GM13977 (cell line): ENCODE measurements around the gene NKRF.

Experiments
- DNase-seq: peaks from one replicate; pipeline ENCODE4 v3.0.0; 2012; ENCODE audit warnings: low spot score
- in situ Hi-C: fragments of 300-500 bp; cut with MboI; formaldehyde crosslinking; loops from one replicate; pipeline ENCODE4 v1.12.0; 2022; ENCODE audit warnings: low sequenced_read_pairs, low pct_unique_long_range_greater_than_20kb, mixed read lengths, inconsistent platforms; ENCODE audit not compliant: unreplicated experiment
- TF ChIP-seq, protein P1 (sequence below): IDR thresholded peaks from 2 replicates; pipeline ENCODE4 v1.5.1; 2012; ENCODE audit warnings: mild to moderate bottlenecking, control low read depth; ENCODE audit not compliant: insufficient read depth; ENCODE audit errors: extremely low read depth, missing control alignments

NKRF gene

DNA sequence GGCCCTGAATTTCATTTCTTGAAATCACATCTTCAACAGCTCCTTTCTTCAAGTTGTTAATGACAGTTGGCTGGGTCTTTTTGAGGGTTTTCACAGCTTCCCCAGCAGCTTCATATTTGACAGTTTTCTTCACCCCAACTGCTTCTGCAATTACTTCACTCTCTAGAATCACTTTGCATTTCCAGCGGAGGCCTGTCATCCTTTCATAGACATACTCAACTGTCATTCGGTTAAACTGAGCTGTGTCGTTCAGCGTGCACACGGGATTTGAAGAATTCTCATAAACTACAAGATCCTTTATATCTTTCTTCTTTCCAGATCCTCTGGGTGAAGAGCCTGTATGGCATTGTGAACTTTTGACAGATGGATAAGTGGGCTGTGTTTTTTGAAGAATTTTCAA lies 16.4 kb downstream of the NKRF start:
- TF ChIP-seq, protein P1, sequence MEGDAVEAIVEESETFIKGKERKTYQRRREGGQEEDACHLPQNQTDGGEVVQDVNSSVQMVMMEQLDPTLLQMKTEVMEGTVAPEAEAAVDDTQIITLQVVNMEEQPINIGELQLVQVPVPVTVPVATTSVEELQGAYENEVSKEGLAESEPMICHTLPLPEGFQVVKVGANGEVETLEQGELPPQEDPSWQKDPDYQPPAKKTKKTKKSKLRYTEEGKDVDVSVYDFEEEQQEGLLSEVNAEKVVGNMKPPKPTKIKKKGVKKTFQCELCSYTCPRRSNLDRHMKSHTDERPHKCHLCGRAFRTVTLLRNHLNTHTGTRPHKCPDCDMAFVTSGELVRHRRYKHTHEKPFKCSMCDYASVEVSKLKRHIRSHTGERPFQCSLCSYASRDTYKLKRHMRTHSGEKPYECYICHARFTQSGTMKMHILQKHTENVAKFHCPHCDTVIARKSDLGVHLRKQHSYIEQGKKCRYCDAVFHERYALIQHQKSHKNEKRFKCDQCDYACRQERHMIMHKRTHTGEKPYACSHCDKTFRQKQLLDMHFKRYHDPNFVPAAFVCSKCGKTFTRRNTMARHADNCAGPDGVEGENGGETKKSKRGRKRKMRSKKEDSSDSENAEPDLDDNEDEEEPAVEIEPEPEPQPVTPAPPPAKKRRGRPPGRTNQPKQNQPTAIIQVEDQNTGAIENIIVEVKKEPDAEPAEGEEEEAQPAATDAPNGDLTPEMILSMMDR, result no peak
- DNase-seq, result no peak
- in situ Hi-C loops, result no loop called here

DNA sequence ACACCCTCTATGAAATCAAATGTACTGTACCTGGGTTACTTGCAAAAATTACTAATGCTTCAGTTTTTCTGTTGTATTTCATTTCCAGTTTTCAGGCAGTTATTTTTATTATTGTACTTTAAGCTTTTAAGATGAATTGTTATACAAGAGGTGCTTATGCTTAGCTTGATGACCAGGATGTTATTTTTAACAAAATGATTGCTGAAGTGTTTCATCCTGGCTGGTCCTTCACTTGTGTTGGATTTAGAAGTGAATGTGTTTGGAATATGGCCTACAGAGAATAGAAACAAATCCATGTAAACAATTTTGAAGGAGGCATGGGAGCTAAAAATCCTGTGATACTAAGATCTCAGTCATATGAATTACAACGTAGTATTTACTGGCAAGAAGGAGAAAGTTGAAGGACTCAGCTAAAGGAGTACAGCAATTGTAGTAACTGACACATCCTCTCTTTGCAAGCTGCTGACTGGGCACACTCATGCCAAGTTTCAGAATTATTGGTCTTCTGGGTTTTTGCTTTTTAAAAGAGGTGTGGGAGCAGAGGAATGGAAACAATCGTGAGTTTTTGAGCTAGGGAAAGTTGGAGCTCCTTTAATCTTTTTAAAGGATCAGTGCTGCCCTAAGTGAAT lies 22.7 kb downstream of the NKRF start:
- in situ Hi-C loops, result no loop called here
- DNase-seq, result no peak
- TF ChIP-seq, protein P1, result no peak

DNA sequence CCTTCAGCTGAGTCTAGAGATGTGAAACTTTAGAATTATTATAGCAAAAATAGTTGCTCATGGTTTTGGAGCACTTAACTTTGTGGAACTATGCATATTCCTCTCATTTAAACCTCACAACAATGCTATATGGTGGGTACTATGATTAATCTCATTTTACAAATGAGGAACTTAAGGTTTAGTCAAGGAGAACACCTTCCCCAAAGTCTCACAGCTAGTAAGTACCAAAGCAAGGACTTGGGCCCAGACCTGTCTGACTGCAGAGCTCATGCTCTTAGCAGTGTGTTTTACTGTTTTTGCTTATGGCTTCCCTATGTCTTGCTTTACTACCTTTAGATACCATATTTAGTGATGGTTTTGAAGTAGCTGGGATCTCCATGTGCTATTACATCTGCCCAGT lies 26.8 kb downstream of the NKRF start:
- DNase-seq, result no peak
- TF ChIP-seq, protein P1, result no peak
- in situ Hi-C loops, result no loop called here

DNA sequence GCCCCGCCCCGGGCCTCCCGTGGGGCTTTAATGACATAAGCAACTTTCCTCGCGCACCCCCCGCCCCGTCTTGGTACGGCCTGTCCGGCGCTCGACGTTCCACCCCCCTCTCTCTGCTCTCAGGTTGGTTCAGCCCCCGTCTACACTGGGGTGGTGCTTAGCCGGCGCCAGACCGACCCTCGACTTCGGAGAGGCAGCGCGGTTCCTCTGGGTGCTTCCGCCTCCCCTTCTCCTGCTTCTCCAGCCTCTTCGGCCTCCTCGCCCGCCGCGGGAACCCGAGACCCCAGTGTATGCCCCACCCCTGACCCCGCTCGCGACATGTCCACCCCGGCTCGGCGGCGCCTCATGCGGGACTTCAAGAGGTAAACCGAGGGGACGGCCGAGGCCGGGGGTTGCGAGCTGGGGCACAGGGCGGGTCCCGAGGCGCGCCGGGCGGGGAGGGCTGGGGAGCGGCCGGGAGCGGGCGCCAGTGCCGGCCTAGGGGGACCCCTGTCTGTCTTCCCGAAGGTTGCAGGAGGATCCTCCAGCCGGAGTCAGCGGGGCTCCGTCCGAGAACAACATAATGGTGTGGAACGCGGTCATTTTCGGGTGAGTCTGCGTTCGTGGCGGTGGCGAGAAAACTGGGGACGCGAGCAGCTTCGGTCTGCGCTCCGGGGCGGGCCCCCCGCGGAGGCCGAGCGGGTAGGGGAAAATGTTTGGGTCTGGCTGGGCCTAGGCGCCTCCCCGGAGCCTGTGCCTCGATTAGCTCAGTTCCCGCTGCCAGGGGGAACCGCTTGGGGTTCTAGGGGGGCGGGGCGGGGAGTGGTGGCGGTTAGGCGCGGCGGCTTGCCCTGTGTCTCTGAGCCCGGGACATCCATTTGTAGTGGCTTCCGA lies 31.6 kb downstream of the NKRF start, which contains the start of gene UBE2A:
UBE2A (plus strand) TSS at position 170 of the 873 bp plus-strand sequence; CDS start at position 319, 149 bp downstream.
- peak; percentile 94 for DNase-seq
- in situ Hi-C loops, result no loop called here
- TF ChIP-seq, protein P1, result peak; percentile 14

DNA sequence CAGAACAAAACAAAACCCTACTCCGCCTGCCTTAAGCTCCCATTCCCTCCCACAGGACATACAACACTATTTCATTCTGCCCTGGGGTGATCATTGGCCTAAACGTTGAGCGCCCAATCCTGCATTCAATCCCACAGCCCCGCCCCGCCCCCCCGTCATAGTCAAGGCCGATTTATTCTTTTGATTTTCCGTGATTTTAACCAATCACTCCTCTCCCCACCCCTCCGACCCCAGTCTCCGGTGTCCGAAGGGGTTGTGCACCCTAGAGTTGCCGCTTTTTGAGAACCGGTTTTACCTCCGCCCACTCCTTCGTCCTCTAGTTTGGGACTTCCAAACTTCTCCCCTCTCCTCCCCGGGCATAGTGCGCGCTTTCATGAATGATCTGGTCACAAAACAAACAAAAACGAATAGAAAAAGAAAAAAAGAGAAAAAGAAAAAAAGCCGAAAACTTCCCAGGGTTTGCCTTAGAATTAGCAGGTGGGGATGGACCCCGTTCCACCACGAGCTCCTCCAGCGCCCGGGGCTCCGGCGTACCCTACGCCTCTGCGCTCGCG lies 32.3 kb downstream of the NKRF start:
- in situ Hi-C loops, result no loop called here
- TF ChIP-seq, protein P1, result no peak
- peak; percentile 47 for DNase-seq

DNA sequence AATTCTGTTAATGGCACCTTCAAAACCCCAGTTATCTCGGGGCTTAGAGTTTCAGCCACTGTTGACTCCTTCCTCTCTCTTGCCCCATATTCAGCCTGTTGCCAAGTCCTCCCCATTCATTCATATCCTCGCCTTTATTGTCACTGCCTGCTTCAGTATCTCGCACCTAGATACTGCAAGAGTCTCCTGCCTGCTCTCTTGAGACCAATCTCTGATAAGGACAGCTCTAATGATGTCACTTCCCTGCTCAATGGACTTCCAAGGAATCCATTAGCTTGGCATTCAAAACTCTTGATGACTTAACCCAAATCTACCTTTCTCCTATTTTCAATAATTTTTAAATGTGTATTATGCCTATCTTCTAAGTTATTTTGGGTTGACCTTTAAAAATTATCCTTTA lies 33.0 kb downstream of the NKRF start:
- TF ChIP-seq, protein P1, result no peak
- no peak for DNase-seq
- in situ Hi-C loops, result no loop called here
